Gastroesophageal sphincter (tissue), 4 donors: ENCODE results near the gene ZNF106. TPM values are rescaled to one million over a fixed set of nuclear protein-coding genes. Genes with fewer than 3 reads are reported as not detected.

ENCODE experiments used
- ATAC-seq: fragments of 150-250 bp; one replicate; pipeline ENCODE4 v1.9.1; 2016; ENCODE audit warnings: mild to moderate bottlenecking, moderate library complexity
- H3K27ac ChIP-seq, 4 donors: fragments of 200-600 bp; sonication (generic) in 3 of 4; 1 replicate in 3 of 4; 2 replicates in 1 of 4; pipeline ENCODE4 v1.5.1; 2016 to 2019
- H3K27me3 ChIP-seq: fragments of 200-600 bp; sonication (generic); one replicate; pipeline ENCODE4 v1.5.1; 2019
- H3K36me3 ChIP-seq, 2 donors: fragments of 200-600 bp; sonication (generic); one replicate each; pipeline ENCODE4 v1.5.1; 2019; ENCODE audit warnings: control low read depth in 1 of 2
- H3K4me1 ChIP-seq, 3 donors: fragments of 200-600 bp; sonication (generic); 1 replicate in 2 of 3; 2 replicates in 1 of 3; pipeline ENCODE4 v1.5.1; 2016 to 2019; ENCODE audit warnings: control low read depth in 2 of 3
- H3K4me3 ChIP-seq, 2 donors: fragments of 200-600 bp; sonication (generic); one replicate each; pipeline ENCODE4 v1.5.1; 2019; ENCODE audit warnings: mild to moderate bottlenecking in 1 of 2, moderate library complexity in 1 of 2
- H3K9me3 ChIP-seq, 3 donors: fragments of 200-600 bp; sonication (generic); one replicate each; pipeline ENCODE4 v1.5.1; 2017 to 2019; ENCODE audit warnings: control low read depth in 2 of 3
- CTCF ChIP-seq, 4 experiments: fragments of 200-600 bp in 2 of 4; fragments of 450-650 bp in 2 of 4; sonication (generic) in 1 of 4; IDR thresholded peaks; one replicate each; pipeline ENCODE4 v1.5.1; 2017 to 2019; ENCODE audit warnings: antibody characterized with exemption in 4 of 4, mild to moderate bottlenecking in 2 of 4, moderate library complexity in 2 of 4
- EP300 ChIP-seq: sonication (generic); formaldehyde crosslinking; IDR thresholded peaks from one replicate; pipeline ENCODE4 v1.6.1; 2017; ENCODE audit warnings: antibody characterized with exemption, mild to moderate bottlenecking
- POLR2A ChIP-seq, 2 donors: fragments of 450-650 bp; IDR thresholded peaks; one replicate each; pipeline ENCODE4 v1.6.1; 2017; ENCODE audit warnings: antibody characterized with exemption in 2 of 2, mild to moderate bottlenecking in 2 of 2, moderate library complexity in 1 of 2
- POLR2AphosphoS5 ChIP-seq: sonication (generic); formaldehyde crosslinking; IDR thresholded peaks from one replicate; pipeline ENCODE4 v1.6.1; 2017; ENCODE audit warnings: antibody characterized with exemption
- WGBS, 2 donors: methylation state at CpG; one replicate each; pipeline ENCODE4 v1.1.5; 2018; ENCODE audit warnings: low coverage in 1 of 2; 5-methylcytosine and 5-hydroxymethylcytosine counted together
- total RNA-seq, 4 donors: library from RNA; depleted of rRNA; stranded (reverse); fragments of >200 nt; gene quantifications; one replicate each; pipeline ENCODE4 v1.1.0, GENCODE V29; 2016

The ZNF106 gene
- total RNA-seq, 4 donors from 2014 or later, result 118 to 592 (median 369) TPM

- Histone ChIP-seq H3K4me1 (peaks cover 0 to 12% (median 0%) of the 10 kb centered on the region in 3 donors), H3K27ac (no peak overlapping the region), H3K4me3 (no peak overlapping the region), H3K9me3 (no peaks in the 10 kb centered on the region), H3K27me3 (no peaks in the 10 kb centered on the region), H3K36me3 (peaks cover 7 to 97% of the 10 kb centered on the region in 2 donors)
- ATAC-seq, result no peak
- TF ChIP-seq EP300 (no peak), POLR2AphosphoS5 (no peak), CTCF (IDR thresholded peaks at IDR 0.05) (no peak), POLR2A (IDR thresholded peaks at IDR 0.05) (no peak)
- WGBS, 2 donors, result 74 to 91% methylated on average over 3 to 5 of the region's 5 CpGs
Measured at GRCh38 chr15:42444415-42445063, 46.4 kb downstream of the ZNF106 start.

DNA sequence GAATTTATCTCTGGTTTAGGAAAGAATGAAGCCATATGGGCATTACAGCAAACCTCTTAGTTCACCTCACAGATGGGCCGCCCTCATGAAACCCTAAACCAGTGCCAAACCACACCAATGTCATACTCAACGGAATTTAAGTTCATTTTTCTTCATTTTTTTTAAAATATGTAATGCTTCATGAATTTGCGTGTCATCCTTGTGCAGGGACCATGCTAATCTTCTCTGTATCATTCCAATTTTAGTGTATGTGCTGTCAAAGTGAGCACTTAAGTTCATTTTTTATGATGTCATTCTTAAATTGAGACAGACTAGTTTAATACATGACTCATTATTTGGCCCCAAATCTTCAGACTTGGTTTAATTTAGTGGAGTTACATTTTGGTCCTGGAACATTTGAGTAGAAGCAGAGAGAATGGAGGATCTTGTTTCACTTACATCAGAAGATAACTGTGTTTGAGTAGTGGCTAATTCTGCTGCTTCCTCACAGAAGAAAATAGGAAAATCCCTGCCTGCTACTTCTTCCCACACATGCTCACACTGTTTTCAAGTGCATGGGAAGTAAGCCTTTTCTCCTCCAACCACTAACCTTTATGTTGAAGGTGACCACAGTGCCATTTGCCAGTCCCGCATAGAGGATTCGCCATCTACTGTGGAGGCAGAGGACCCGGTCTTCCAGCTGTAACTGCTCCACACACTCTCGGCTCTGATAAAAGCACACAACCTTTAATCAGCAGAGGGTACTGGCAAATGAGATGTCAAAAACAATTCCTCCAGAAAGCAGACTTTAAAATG lies 63.3 kb downstream of the ZNF106 start:
- ATAC-seq, result no peak
- H3K27me3 ChIP-seq, result no peaks in the 10 kb centered on the region
- TF ChIP-seq POLR2AphosphoS5 (no peak), EP300 (no peak), CTCF (IDR thresholded peaks at IDR 0.05) (no peak), POLR2A (IDR thresholded peaks at IDR 0.05) (no peak)
- WGBS, 2 donors, result 66 to 76% methylated on average over 7 of the region's 7 CpGs
- no peak overlapping the region for H3K27ac ChIP-seq
- H3K9me3 ChIP-seq, result no peaks in the 10 kb centered on the region
- peaks cover 12 to 100% of the 10 kb centered on the region in 2 donors for H3K36me3 ChIP-seq
- no peak overlapping the region for H3K4me3 ChIP-seq
- H3K4me1 ChIP-seq, result no peaks in the 10 kb centered on the region

DNA sequence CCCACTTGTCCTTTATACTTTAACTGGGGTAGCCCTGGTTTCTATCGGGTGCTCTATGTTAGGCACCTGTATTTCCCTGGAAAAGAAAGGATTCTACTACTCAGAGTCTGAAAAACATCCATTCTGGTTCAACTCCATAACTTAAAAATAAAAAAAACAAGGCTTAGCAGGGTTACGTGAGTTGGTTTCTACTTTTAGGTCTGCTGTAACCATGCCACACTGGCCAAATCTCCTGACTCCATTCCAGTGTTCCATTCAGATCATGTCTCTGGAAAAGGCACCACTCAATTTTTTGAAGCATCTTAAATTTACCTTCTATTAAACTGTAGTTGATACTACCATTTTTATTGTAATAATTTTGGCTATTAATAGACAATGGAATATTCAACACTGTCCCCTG lies 69.6 kb downstream of the ZNF106 start:
- no peak for TF ChIP-seq POLR2AphosphoS5
- no peak for TF ChIP-seq EP300
- no peak for TF ChIP-seq CTCF (IDR thresholded peaks at IDR 0.05)
- TF ChIP-seq POLR2A (IDR thresholded peaks at IDR 0.05), result no peak
- Histone ChIP-seq H3K4me1 (no peaks in the 10 kb centered on the region), H3K9me3 (no peaks in the 10 kb centered on the region), H3K27me3 (no peaks in the 10 kb centered on the region), H3K4me3 (no peak overlapping the region), H3K27ac (no peak overlapping the region), H3K36me3 (peaks cover 16 to 100% of the 10 kb centered on the region in 2 donors)
- ATAC-seq, result no peak
- 81 to 86% methylated on average over 1 to 2 of the region's 2 CpGs for WGBS, 2 donors

DNA sequence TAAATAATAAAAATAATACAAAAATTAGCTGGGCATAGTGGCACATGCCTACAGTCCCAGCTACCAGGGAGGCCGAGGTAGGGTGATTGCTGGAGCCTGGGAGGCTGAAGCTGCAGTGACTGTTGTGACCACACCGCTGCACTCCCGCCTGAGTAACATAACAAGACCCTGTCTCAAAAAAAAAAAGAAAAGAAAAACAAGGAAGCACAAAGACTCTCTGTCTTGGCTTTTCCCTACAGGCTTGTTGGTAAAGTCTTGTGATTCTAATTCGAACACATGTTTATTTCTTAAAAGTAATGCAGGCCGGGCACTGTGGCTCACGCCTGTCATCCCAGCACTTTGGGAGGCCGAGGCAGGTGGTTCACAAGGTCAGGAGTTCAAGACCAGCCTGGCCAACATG lies 71.6 kb downstream of the ZNF106 start:
- H3K27ac ChIP-seq, result no peak overlapping the region
- 85 to 95% methylated on average over 4 to 7 of the region's 7 CpGs for WGBS, 2 donors
- ATAC-seq, result no peak

More for the DNA sequence above, 71.6 kb downstream of the ZNF106 start:
- TF ChIP-seq POLR2A (IDR thresholded peaks at IDR 0.05) (no peak), POLR2AphosphoS5 (no peak), EP300 (no peak), CTCF (IDR thresholded peaks at IDR 0.05) (no peak)
- no peak overlapping the region for H3K4me3 ChIP-seq
- peaks cover 9 to 100% of the 10 kb centered on the region in 2 donors for H3K36me3 ChIP-seq
- H3K9me3 ChIP-seq, result no peaks in the 10 kb centered on the region
- H3K4me1 ChIP-seq, result peaks cover 0 to 4% (median 0%) of the 10 kb centered on the region in 3 donors
- H3K27me3 ChIP-seq, result no peaks in the 10 kb centered on the region
